Trophoblast cell (in vitro differentiated cells and primary cell): ENCODE measurements around the gene LCP1.
A peak's percentile ranks its signal among the peaks of the same experiment; 100 is the strongest.

Experiments used
- DNase-seq, 2 donors: peaks; one replicate each; pipeline ENCODE4 v3.0.0-alpha.2; 2016
- H2AFZ ChIP-seq: 2 replicates; pipeline ENCODE4 v1.6.1; 2013; ENCODE audit warnings: low read length, moderate library complexity, mild to moderate bottlenecking; ENCODE audit not compliant: insufficient read depth, poor library complexity
- H2AK5ac ChIP-seq: 2 replicates; pipeline ENCODE4 v1.6.1; 2013; ENCODE audit warnings: mild to moderate bottlenecking, low read length
- H2BK120ac ChIP-seq: 2 replicates; pipeline ENCODE4 v1.6.1; 2013; ENCODE audit warnings: low read length, mild to moderate bottlenecking, moderate library complexity; ENCODE audit not compliant: insufficient read depth, poor library complexity
- H2BK12ac ChIP-seq: 2 replicates; pipeline ENCODE4 v1.6.1; 2013; ENCODE audit warnings: mild to moderate bottlenecking, low read length, moderate library complexity
- H2BK5ac ChIP-seq: 2 replicates; pipeline ENCODE4 v1.6.1; 2013; ENCODE audit warnings: low read length, low read depth, moderate library complexity, mild to moderate bottlenecking; ENCODE audit not compliant: poor library complexity
- H3K14ac ChIP-seq: 2 replicates; pipeline ENCODE4 v1.6.1; 2013; ENCODE audit warnings: mild to moderate bottlenecking, low read length
- H3K18ac ChIP-seq: 2 replicates; pipeline ENCODE4 v1.6.1; 2013; ENCODE audit warnings: mild to moderate bottlenecking, low read length
- H3K23ac ChIP-seq: 2 replicates; pipeline ENCODE4 v1.6.1; 2013; ENCODE audit warnings: low read length
- H3K27ac ChIP-seq: 2 replicates; pipeline ENCODE4 v1.5.1; 2013; ENCODE audit warnings: low read depth, mild to moderate bottlenecking, inconsistent platforms, low read length, moderate library complexity
- H3K27me3 ChIP-seq: 2 replicates; pipeline ENCODE4 v1.6.1; 2013; ENCODE audit warnings: inconsistent platforms, mild to moderate bottlenecking, low read length, moderate library complexity; ENCODE audit not compliant: insufficient read depth
- H3K36me3 ChIP-seq, 2 experiments: 1 replicate in 1 of 2; 2 replicates in 1 of 2; pipeline ENCODE4 v1.6.1; 2013; ENCODE audit warnings: low read length in 2 of 2, mild to moderate bottlenecking in 2 of 2, moderate library complexity in 1 of 2; ENCODE audit not compliant: insufficient read depth in 2 of 2, control insufficient read depth in 1 of 2
- H3K4ac ChIP-seq: 2 replicates; pipeline ENCODE4 v1.6.1; 2013; ENCODE audit warnings: low read depth, mild to moderate bottlenecking, low read length, moderate library complexity
- H3K4me1 ChIP-seq, 2 experiments: 1 replicate in 1 of 2; 2 replicates in 1 of 2; pipeline ENCODE4 v1.6.1; 2013; ENCODE audit warnings: low read length in 2 of 2, mild to moderate bottlenecking in 2 of 2, moderate library complexity in 1 of 2; ENCODE audit not compliant: insufficient read depth in 2 of 2, control insufficient read depth in 1 of 2
- H3K4me2 ChIP-seq: 2 replicates; pipeline ENCODE4 v1.6.1; 2013; ENCODE audit warnings: inconsistent platforms, mild to moderate bottlenecking, low read length, moderate library complexity
- H3K4me3 ChIP-seq: 2 replicates; pipeline ENCODE4 v1.5.1; 2013; ENCODE audit warnings: mild to moderate bottlenecking, low read depth, low read length, inconsistent platforms
- H3K79me1 ChIP-seq: one replicate; pipeline ENCODE4 v1.6.1; 2013; ENCODE audit warnings: low read length
- H3K79me2 ChIP-seq: 2 replicates; pipeline ENCODE4 v1.6.1; 2013; ENCODE audit warnings: low read length, mild to moderate bottlenecking; ENCODE audit not compliant: control insufficient read depth, insufficient read depth, poor library complexity
- H3K9ac ChIP-seq: 2 replicates; pipeline ENCODE4 v1.6.1; 2013; ENCODE audit warnings: mild to moderate bottlenecking, low read length
- H3K9me3 ChIP-seq: 2 replicates; pipeline ENCODE4 v1.6.1; 2013; ENCODE audit warnings: low read depth, mild to moderate bottlenecking, control low read depth, inconsistent platforms, low read length; ENCODE audit not compliant: insufficient read depth
- H4K12ac ChIP-seq: 2 replicates; pipeline ENCODE4 v1.6.1; 2013; ENCODE audit warnings: low read depth, mild to moderate bottlenecking, low read length, moderate library complexity
- H4K8ac ChIP-seq: 2 replicates; pipeline ENCODE4 v1.6.1; 2013; ENCODE audit warnings: low read depth, mild to moderate bottlenecking, low read length, moderate library complexity
- H4K91ac ChIP-seq: one replicate; pipeline ENCODE4 v1.6.1; 2013; ENCODE audit warnings: low read depth, mild to moderate bottlenecking, low read length, moderate library complexity
- WGBS: extraction: QIAGEN DNeasy Blood & Tissue Kit; methylation state at CpG from one replicate; pipeline ENCODE4 v1.1.7; 2013; ENCODE audit warnings: missing lambda C conversion rate; ENCODE audit not compliant: insufficient read length, insufficient coverage; ENCODE audit errors: extremely low coverage; 5-methylcytosine and 5-hydroxymethylcytosine counted together

Gene LCP1

DNA sequence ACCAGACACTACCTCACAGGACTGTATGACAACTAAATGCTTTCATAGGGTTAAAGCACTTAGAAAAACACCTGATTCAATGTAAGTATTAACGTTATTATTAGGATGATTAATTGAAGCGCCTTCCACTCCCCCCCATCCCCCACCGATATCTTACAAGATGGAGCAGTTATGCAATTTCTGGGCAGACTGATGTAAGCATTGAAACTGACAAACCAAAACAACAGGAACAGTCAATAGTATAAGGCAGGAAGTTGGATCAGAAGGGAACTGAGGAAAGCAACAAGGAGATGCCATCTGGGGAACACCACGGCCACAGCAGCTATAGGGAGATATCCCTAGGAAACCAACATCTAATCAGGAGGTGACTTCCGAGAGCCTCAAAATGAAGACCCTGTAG, 3.8 kb downstream of the LCP1 start:
- H3K36me3 ChIP-seq = peaks cover 3 to 5% of the 10 kb centered on the region in 2 experiments
- H2AFZ ChIP-seq = no peak overlapping the region
- H3K4me3 ChIP-seq = no peak overlapping the region
- no peaks in the 10 kb centered on the region for H3K27me3 ChIP-seq
- H3K4ac ChIP-seq = peak overlapping the region; percentile 81
- no peak overlapping the region for H3K18ac ChIP-seq
- H3K79me1 ChIP-seq = peaks cover 7% of the 10 kb centered on the region
- H3K9me3 ChIP-seq = no peaks in the 10 kb centered on the region
- no peak overlapping the region for H3K9ac ChIP-seq
- H4K91ac ChIP-seq = no peak overlapping the region
- H2BK12ac ChIP-seq = no peak overlapping the region
- H3K27ac ChIP-seq = no peak overlapping the region
- H4K8ac ChIP-seq = no peak overlapping the region
- no peak overlapping the region for H3K23ac ChIP-seq
- no peak overlapping the region for H3K4me2 ChIP-seq
- peaks cover 3 to 10% of the 10 kb centered on the region in 2 experiments for H3K4me1 ChIP-seq
- no peak overlapping the region for H4K12ac ChIP-seq
- no peak overlapping the region for H3K14ac ChIP-seq
- no peak overlapping the region for H2BK5ac ChIP-seq
- H2AK5ac ChIP-seq = no peak overlapping the region
- no peak overlapping the region for H2BK120ac ChIP-seq
- H3K79me2 ChIP-seq = peaks cover 9% of the 10 kb centered on the region
- WGBS = no CpG with 5 or more reads among the region's 5 CpGs
- DNase-seq = no peak

DNA sequence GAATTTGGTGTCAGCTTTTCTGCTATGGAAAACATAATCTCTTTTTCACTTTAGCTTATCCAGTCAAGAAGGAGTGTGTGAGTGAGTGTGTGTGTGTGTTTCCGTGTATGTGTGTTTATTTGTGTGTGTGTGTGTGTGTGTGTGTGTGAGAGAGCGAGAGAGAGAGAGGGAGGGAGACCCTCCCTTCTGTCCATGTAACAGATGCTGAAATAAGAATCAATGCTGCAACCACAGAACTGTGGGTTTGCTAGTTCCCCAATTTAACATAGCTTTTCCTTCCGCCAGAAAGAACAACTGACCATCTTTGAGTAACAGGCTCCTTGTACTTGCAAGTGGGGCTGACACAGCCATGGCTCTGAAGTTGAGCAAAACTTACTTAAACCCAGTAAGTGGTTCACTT, 5.2 kb downstream of the LCP1 start:
- Histone ChIP-seq H2AFZ (no peak overlapping the region), H3K27ac (no peak overlapping the region), H4K91ac (no peak overlapping the region), H3K4me2 (no peak overlapping the region), H3K18ac (no peak overlapping the region), H2BK120ac (no peak overlapping the region), H3K79me2 (peaks cover 11% of the 10 kb centered on the region), H3K36me3 (peaks cover 6 to 8% of the 10 kb centered on the region in 2 experiments), H4K12ac (no peak overlapping the region), H3K23ac (no peak overlapping the region), H3K9me3 (no peaks in the 10 kb centered on the region), H3K4me1 (peaks cover 1 to 9% of the 10 kb centered on the region in 2 experiments), H2BK12ac (no peak overlapping the region), H2BK5ac (no peak overlapping the region), H3K27me3 (no peaks in the 10 kb centered on the region), H3K79me1 (peaks cover 1% of the 10 kb centered on the region), H3K4me3 (no peak overlapping the region), H2AK5ac (no peak overlapping the region), H3K4ac (peak overlapping the region; percentile 80), H3K14ac (no peak overlapping the region), H3K9ac (no peak overlapping the region), H4K8ac (no peak overlapping the region)
- no peak for DNase-seq
- WGBS = no CpG with 5 or more reads among the region's 3 CpGs

DNA sequence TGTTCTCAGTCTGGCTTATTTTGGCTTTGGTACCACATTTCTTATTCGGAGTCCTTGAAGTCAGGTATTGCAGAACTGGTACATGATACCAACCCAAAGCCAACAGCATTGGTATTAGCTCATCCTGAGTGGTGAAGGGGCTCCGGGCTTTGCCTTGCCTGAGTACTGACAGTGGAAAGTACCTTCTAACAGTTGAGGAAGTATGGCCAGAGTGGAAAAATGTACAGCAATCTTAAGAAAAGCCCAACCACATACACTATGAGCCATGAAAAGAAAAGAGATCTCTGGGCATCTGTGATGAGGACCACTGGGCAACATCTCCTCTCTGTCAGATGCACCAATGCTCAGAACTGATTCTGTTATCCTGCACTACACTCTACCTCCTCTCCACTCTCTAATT, 8.3 kb downstream of the LCP1 start:
- Histone ChIP-seq H3K36me3 (peaks cover 12 to 14% of the 10 kb centered on the region in 2 experiments), H2BK5ac (no peak overlapping the region), H2BK12ac (no peak overlapping the region), H3K9ac (no peak overlapping the region), H2AFZ (no peak overlapping the region), H3K4ac (peak overlapping the region; percentile 94), H3K18ac (no peak overlapping the region), H3K4me1 (peaks cover 11 to 25% of the 10 kb centered on the region in 2 experiments), H4K12ac (no peak overlapping the region), H3K4me2 (no peak overlapping the region), H3K9me3 (no peaks in the 10 kb centered on the region), H4K8ac (no peak overlapping the region), H3K14ac (no peak overlapping the region), H2BK120ac (no peak overlapping the region), H3K27me3 (no peaks in the 10 kb centered on the region), H3K4me3 (no peak overlapping the region), H3K23ac (peak overlapping the region; percentile 17), H3K79me1 (peaks cover 3% of the 10 kb centered on the region), H3K27ac (no peak overlapping the region), H4K91ac (no peak overlapping the region), H2AK5ac (no peak overlapping the region), H3K79me2 (peaks cover 16% of the 10 kb centered on the region)
- WGBS = no CpG with 5 or more reads among the region's 2 CpGs
- peak; percentile 29 to 32 for DNase-seq

DNA sequence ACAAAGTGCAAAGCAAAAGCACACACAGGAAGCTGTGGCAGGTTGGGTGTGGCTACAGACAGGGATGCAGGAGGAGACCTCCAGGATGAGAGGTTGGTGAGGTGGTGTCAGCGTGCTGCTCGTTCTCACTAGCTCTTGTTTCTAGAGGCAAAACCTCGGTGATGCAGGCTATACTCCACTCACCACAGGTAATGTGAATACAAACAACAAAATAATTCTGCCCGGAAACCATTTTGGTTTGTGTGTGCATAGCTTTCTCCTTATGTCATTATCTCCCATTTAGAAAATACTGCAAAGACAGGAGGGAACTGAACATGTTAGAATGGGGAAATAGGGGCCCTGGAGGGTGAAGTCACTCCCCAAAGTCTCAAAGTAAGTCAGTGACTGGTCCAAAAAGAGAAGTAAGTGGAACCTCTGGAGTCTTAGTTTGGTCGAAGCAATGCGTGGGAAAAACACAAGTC, 9.4 kb downstream of the LCP1 start:
- Histone ChIP-seq H2AK5ac (no peak overlapping the region), H3K36me3 (peaks cover 12 to 14% of the 10 kb centered on the region in 2 experiments), H3K4me2 (no peak overlapping the region), H3K4ac (peak overlapping the region; percentile 85), H3K9ac (no peak overlapping the region), H3K14ac (no peak overlapping the region), H2AFZ (no peak overlapping the region), H4K12ac (no peak overlapping the region), H3K4me3 (no peak overlapping the region), H2BK12ac (no peak overlapping the region), H4K8ac (no peak overlapping the region), H3K27me3 (no peaks in the 10 kb centered on the region), H3K27ac (no peak overlapping the region), H4K91ac (no peak overlapping the region), H3K4me1 (peaks cover 14 to 28% of the 10 kb centered on the region in 2 experiments), H3K18ac (no peak overlapping the region), H2BK120ac (no peak overlapping the region), H3K79me1 (peaks cover 3% of the 10 kb centered on the region), H3K9me3 (no peaks in the 10 kb centered on the region), H3K23ac (no peak overlapping the region), H2BK5ac (no peak overlapping the region), H3K79me2 (peaks cover 14% of the 10 kb centered on the region)
- DNase-seq = peak; percentile 41 to 72
- WGBS = no CpG with 5 or more reads among the region's 6 CpGs
